ENCODE results near the gene POU3F3.
A peak's percentile ranks its signal among the peaks of the same experiment; 100 is the strongest.

POU3F3 gene

GRCh38 chr2:104853534-104854497 is at the start of gene POU3F3:
POU3F3 (plus strand) TSS chr2:104854115; CDS start chr2:104855511, 1,396 bp downstream.
- DNase-seq, result peak; percentile 33

GRCh38 chr2:104804148-104804890 is 49.6 kb upstream of the POU3F3 start:
- DNase-seq, result no peak

- DNase-seq, result no peak
Observed at GRCh38 chr2:104812286-104812685, 41.6 kb upstream of the POU3F3 start.

DNA sequence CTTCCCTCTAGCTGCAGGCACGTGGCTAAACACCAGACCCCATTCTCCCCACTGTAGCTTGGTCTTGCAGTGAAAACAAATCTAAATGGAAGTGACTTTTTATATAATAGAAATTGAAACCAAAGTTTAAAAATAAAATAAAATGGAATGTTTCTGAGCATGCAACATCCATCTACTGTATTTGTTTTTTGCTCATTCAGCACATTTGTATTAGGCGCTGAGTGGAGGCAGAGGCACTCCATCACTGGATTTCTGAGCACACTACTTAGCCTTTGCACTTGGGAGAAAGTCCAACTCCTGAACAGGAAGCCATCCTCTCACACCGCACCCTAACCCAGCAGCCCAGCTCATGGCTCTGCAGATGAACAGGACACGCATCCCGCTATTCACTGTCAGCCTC is 37.8 kb upstream of the POU3F3 start:
- no peak for DNase-seq

GRCh38 chr2:104818264-104818663 is 35.7 kb upstream of the POU3F3 start:
- no peak for DNase-seq

- DNase-seq, result no peak
Observed at GRCh38 chr2:104820126-104820525, 33.8 kb upstream of the POU3F3 start.

GRCh38 chr2:104825124-104825865 is 28.6 kb upstream of the POU3F3 start:
- DNase-seq, result no peak

GRCh38 chr2:104826016-104826415 is 27.9 kb upstream of the POU3F3 start:
- DNase-seq, result no peak

- no peak for DNase-seq
Observed at GRCh38 chr2:104831742-104832141, 22.2 kb upstream of the POU3F3 start.

GRCh38 chr2:104834431-104835153 is 19.3 kb upstream of the POU3F3 start:
- no peak for DNase-seq

- no peak for DNase-seq
Observed at GRCh38 chr2:104836265-104836664, 17.6 kb upstream of the POU3F3 start.

GRCh38 chr2:104836841-104837240 is 17.1 kb upstream of the POU3F3 start:
- DNase-seq, result no peak

GRCh38 chr2:104840156-104840555 is 13.8 kb upstream of the POU3F3 start:
- no peak for DNase-seq

DNA sequence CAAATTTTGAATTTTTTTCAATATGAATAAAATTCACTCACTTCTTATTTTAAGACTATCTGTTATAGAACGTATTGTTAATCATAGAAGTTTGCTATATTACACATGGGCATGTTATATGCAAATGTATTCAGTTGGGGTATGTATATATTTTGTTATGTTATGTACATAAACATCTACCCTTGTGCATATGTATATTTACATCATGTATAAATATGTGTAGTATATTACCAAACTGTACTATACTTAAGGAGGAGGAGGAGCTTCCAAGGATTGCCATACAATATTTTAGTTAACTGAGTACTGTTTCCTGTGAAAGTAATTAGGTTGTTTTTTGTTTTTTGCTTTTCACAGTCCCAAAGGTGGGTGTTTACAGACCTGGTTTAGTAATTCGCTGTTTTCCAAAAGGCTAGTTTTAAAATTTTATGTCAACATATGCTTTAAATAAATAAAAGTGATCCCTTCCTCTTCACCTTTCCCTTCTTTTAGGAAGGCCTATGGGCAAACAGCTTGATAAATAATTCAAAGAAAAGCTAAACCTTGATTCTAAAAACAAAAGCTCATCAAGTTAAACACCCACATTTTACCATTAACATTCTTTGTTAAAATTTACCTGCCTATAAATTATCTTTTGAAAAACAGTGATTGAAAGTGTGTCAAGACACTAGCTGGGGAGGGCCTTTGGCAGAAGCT is 12.9 kb upstream of the POU3F3 start:
- no peak for DNase-seq

- no peak for DNase-seq
Observed at GRCh38 chr2:104841744-104842143, 12.2 kb upstream of the POU3F3 start.

GRCh38 chr2:104844807-104845551 is 8.9 kb upstream of the POU3F3 start:
- DNase-seq, result no peak

GRCh38 chr2:104845552-104845931 is 8.4 kb upstream of the POU3F3 start:
- no peak for DNase-seq

DNA sequence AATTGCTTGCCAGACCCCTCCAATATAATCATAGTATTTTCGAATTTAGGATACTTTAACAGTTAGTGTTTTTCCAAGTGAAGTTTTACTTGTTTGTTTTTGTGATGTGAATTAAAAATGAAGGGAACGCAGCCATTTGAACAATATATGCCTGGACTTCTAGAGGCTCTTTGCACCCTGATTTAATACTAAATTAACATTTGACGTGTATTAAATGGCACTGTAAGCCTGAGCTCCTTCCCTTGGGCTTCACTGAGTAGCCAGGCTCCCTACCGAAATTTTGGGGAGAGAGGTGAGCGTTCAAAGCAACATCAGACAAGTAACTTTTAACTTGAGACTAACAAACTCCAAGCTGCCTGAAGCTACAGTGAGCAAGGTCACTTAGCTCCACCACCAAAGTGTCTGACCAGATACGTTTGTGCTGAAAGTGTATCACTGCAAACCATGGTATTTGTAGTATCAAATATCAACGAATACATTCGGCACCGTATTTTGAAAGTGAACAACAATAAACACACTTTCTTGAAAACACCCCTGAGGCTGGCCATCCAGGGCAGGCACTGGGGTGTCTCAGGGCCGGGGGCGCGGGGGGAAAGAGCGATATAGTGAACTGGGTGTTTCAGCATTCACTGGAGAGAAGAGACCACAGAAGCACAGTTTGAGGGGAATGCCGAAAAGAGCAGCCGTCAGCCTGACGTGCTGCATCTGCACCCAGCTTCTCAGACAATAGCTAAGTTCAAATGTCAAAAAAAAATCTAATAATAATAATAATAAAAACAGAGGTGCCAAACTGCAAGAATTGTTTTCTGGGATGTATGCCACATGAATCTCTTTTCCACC is 7.7 kb upstream of the POU3F3 start:
- DNase-seq, result no peak

- DNase-seq, result no peak
Observed at GRCh38 chr2:104846786-104847585, 6.9 kb upstream of the POU3F3 start.
